ENCODE data around the gene TNIP1. TPM values are rescaled to one million over a fixed set of nuclear protein-coding genes. Genes with fewer than 3 reads are reported as not detected.

TNIP1 gene
- total RNA-seq, 2 experiments from 2014 or later, result 351 to 408 TPM

GRCh38 chr5:151094852-151095245 is 14.0 kb upstream of the TNIP1 start:
- Mint-ChIP-seq H3K4me3 (peak overlapping the region; percentile 54), H3K4me1 (peaks cover 76% of the 10 kb centered on the region), H3K9me3 (ENCODE audit: low read depth) (no peaks in the 10 kb centered on the region), H3K27ac (peak overlapping the region; percentile 93), H3K27me3 (no peaks in the 10 kb centered on the region), H3K36me3 (ENCODE audit: low read depth) (peaks cover 11% of the 10 kb centered on the region)
- ChIA-PET POLR2A (no interaction called here), CTCF (interaction anchor here (0.6 to 8.0 kb wide), 5 partner anchors 12 to 557 kb away, joined by 3 to 74 read pairs (median 3); partner anchors contain the start of gene TNIP1)
- ATAC-seq (no peak), DNase-seq (peak; percentile 18)
- intact Hi-C loops (cut with DNase I, micrococcal nuclease), result loop anchor here (1.0 to 5.0 kb wide), 4 partner anchors 12 to 33 kb away; no protein-coding TSS in a partner anchor

- Mint-ChIP-seq H3K9me3 (ENCODE audit: low read depth) (no peaks in the 10 kb centered on the region), H3K27me3 (no peaks in the 10 kb centered on the region), H3K36me3 (ENCODE audit: low read depth) (peaks cover 6% of the 10 kb centered on the region), H3K4me1 (peaks cover 71% of the 10 kb centered on the region), H3K4me3 (peak overlapping the region; percentile 54), H3K27ac (peak overlapping the region; percentile 93)
- CTCF ChIA-PET, result interaction anchor here (0.5 to 8.0 kb wide), 10 partner anchors 10 to 1505 kb away, joined by 3 to 74 read pairs (median 3); partner anchors contain the start of gene TNIP1
- DNase-seq (peak; percentile 82), ATAC-seq (peak; percentile 64)
- intact Hi-C loops (cut with DNase I, micrococcal nuclease), result loop anchor here (1.0 to 2.0 kb wide), 3 partner anchors 11 to 16 kb away; no protein-coding TSS in a partner anchor
- POLR2A ChIA-PET, result interaction anchor here (1.2 kb wide), 1 partner anchor 13 kb away, joined by 4 read pairs; no protein-coding TSS in a partner anchor
Measured at GRCh38 chr5:151094030-151094851, 13.4 kb upstream of the TNIP1 start.

- ATAC-seq, result peak; percentile 5
- Mint-ChIP-seq H3K36me3 (ENCODE audit: low read depth) (peaks cover 1% of the 10 kb centered on the region), H3K4me3 (peak overlapping the region; percentile 54), H3K27me3 (no peaks in the 10 kb centered on the region), H3K27ac (peak overlapping the region; percentile 93), H3K9me3 (ENCODE audit: low read depth) (no peaks in the 10 kb centered on the region), H3K4me1 (peaks cover 63% of the 10 kb centered on the region)
- ChIA-PET POLR2A (interaction anchor here (1.0 to 1.2 kb wide), 2 partner anchors 9 to 12 kb away, joined by 4 read pairs; no protein-coding TSS in a partner anchor), CTCF (interaction anchor here (0.5 to 8.0 kb wide), 10 partner anchors 9 to 1505 kb away, joined by 3 to 74 read pairs (median 3); no protein-coding TSS in a partner anchor)
- intact Hi-C loops (cut with DNase I, micrococcal nuclease), result no loop called here
- DNase-seq, result no peak
Measured at GRCh38 chr5:151093476-151093889, 12.6 kb upstream of the TNIP1 start.

DNA sequence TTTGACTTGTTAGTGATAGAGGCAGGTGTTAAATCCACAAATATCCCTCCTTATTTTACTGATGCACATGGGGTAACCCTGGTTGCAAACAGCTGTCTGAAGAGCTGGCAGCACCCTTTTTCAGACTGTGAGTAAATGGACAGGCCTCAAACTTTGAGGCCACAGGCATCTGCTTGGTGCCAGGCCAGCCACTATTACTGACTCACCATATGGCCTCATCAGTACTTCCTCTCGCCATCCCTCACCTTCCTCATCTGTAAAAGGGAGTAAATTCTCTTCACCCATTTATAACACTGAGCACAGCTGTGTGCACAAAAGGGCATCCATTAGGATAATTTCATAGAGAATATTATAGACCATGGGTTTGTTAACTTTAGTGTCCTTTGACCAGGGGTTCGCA is 11.9 kb upstream of the TNIP1 start:
- DNase-seq (no peak), ATAC-seq (no peak)
- no peaks in the 10 kb centered on the region for H3K27me3 Mint-ChIP-seq
- ChIA-PET CTCF (interaction anchor here (0.7 to 8.0 kb wide), 7 partner anchors 9 to 73 kb away, joined by 3 to 74 read pairs (median 3); no protein-coding TSS in a partner anchor), POLR2A (interaction anchor here (1.0 to 1.2 kb wide), 2 partner anchors 10 to 11 kb away, joined by 4 read pairs; no protein-coding TSS in a partner anchor)
- H3K4me1 Mint-ChIP-seq, result peaks cover 57% of the 10 kb centered on the region
- no peak overlapping the region for H3K4me3 Mint-ChIP-seq
- no peak overlapping the region for H3K27ac Mint-ChIP-seq
- intact Hi-C loops (cut with DNase I, micrococcal nuclease), result no loop called here
- no peaks in the 10 kb centered on the region for H3K36me3 Mint-ChIP-seq (ENCODE audit: low read depth)
- H3K9me3 Mint-ChIP-seq (ENCODE audit: low read depth), result no peaks in the 10 kb centered on the region

GRCh38 chr5:151089726-151090125 is 8.9 kb upstream of the TNIP1 start:
- DNase-seq, result no peak
- peaks cover 56% of the 10 kb centered on the region for H3K4me1 Mint-ChIP-seq
- ChIA-PET CTCF (interaction anchor here (0.5 to 2.8 kb wide), 8 partner anchors 8 to 51 kb away, joined by 3 to 16 read pairs (median 4); partner anchors contain the start of gene TNIP1), POLR2A (interaction anchor here (0.8 kb wide), 1 partner anchor 11 kb away, joined by 6 read pairs; no protein-coding TSS in a partner anchor)
- H3K4me3 Mint-ChIP-seq, result no peak overlapping the region
- H3K27ac Mint-ChIP-seq, result no peak overlapping the region
- ATAC-seq, result no peak
- H3K27me3 Mint-ChIP-seq, result no peaks in the 10 kb centered on the region
- no peaks in the 10 kb centered on the region for H3K9me3 Mint-ChIP-seq (ENCODE audit: low read depth)
- intact Hi-C loops (cut with DNase I, micrococcal nuclease), result loop anchor here in 1 of 2 experiments (5.0 to 10.0 kb wide), 2 partner anchors 37 to 305 kb away; no protein-coding TSS in a partner anchor
- peaks cover 10% of the 10 kb centered on the region for H3K36me3 Mint-ChIP-seq (ENCODE audit: low read depth)

DNA sequence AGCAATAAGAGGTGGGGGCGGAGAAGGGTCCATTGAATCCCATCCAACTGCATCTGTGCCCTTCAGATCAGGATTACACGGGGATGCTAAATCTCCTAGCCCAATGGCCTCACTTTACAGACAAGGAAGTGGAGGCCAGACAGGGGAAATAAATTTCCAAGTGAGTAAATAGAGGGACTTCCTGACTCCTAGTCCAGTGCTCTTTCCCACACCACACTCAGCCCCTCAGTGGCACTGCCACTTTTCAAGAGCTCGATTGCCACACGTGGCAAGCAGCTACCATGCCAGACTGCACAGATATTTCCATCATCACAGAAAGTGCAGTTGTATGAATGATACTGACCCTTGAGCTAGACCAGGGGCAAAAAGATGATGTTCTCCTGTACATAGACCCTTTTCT is 8.2 kb upstream of the TNIP1 start:
- no peak for DNase-seq
- ATAC-seq, result no peak
- intact Hi-C loops (cut with DNase I, micrococcal nuclease), result loop anchor here in 1 of 2 experiments (5.0 to 10.0 kb wide), 2 partner anchors 37 to 304 kb away; no protein-coding TSS in a partner anchor
- no peaks in the 10 kb centered on the region for H3K27me3 Mint-ChIP-seq
- H3K4me3 Mint-ChIP-seq, result no peak overlapping the region
- no peaks in the 10 kb centered on the region for H3K9me3 Mint-ChIP-seq (ENCODE audit: low read depth)
- POLR2A ChIA-PET, result interaction anchor here (0.8 kb wide), 1 partner anchor 11 kb away, joined by 6 read pairs; no protein-coding TSS in a partner anchor
- peaks cover 14% of the 10 kb centered on the region for H3K36me3 Mint-ChIP-seq (ENCODE audit: low read depth)
- H3K4me1 Mint-ChIP-seq, result peaks cover 55% of the 10 kb centered on the region
- CTCF ChIA-PET, result interaction anchor here (1.3 to 2.8 kb wide), 5 partner anchors 8 to 37 kb away, joined by 3 to 16 read pairs (median 6); partner anchors contain the start of gene TNIP1
- no peak overlapping the region for H3K27ac Mint-ChIP-seq

DNA sequence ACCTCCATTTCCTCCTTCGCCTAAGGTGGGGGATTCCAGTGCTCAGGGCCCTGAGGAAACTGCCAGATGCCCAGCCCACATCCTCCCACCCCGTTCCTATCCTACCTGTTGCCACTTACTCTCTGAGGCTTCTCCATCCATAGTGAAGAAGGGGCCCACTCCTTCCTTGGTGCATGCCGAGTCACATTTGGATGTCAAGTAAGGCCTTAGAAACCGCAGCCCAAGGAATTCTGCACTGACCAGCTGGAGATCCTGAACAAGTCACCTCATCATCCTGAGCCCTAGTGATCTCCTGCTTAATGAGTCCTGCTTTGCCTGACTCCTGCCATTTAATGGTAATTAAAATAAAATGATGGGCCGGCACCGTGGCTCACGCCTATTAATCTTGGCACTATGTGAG is 6.7 kb upstream of the TNIP1 start:
- Mint-ChIP-seq H3K27ac (peak overlapping the region; percentile 86), H3K36me3 (ENCODE audit: low read depth) (peaks cover 18% of the 10 kb centered on the region), H3K4me3 (peak overlapping the region; percentile 80), H3K27me3 (no peaks in the 10 kb centered on the region), H3K9me3 (ENCODE audit: low read depth) (no peaks in the 10 kb centered on the region), H3K4me1 (peaks cover 54% of the 10 kb centered on the region)
- DNase-seq (no peak), ATAC-seq (no peak)
- intact Hi-C loops (cut with DNase I, micrococcal nuclease), result loop anchor here in 1 of 2 experiments (5.0 to 10.0 kb wide), 2 partner anchors 35 to 303 kb away; no protein-coding TSS in a partner anchor
- CTCF ChIA-PET, result interaction anchor here (0.8 to 2.4 kb wide), 5 partner anchors 11 to 163 kb away, joined by 3 to 15 read pairs (median 5); no protein-coding TSS in a partner anchor
- POLR2A ChIA-PET, result interaction anchor here (0.7 to 1.0 kb wide), 2 partner anchors 9 kb away, joined by 3 read pairs; no protein-coding TSS in a partner anchor

DNA sequence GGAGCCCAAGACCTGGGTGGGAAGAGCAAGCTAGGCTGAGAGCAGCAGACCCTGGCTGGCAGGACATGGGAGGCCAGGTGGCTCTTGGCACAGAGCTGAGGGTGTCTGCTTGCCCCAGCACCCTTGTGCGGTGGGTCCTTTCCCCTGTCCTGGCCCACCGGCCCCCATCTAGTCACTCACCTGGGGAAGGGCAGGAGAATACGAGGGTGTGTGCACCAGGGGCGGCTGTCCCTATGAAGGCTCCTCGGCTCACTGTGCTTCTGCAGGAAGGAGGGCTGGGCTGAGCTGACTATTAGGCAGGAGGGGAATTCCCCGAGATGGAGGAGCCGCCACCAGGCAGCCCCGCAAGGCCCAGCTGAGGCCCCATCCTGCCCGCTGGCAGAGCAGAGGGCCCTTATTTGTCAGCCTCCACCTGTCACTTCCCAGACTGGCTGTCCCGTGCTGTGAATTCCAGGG is 6.1 kb upstream of the TNIP1 start:
- Mint-ChIP-seq H3K4me1 (peaks cover 57% of the 10 kb centered on the region), H3K36me3 (ENCODE audit: low read depth) (peaks cover 23% of the 10 kb centered on the region), H3K27ac (peak overlapping the region; percentile 86), H3K4me3 (peak overlapping the region; percentile 80), H3K9me3 (ENCODE audit: low read depth) (no peaks in the 10 kb centered on the region), H3K27me3 (no peaks in the 10 kb centered on the region)
- ATAC-seq (peak; percentile 78), DNase-seq (peak; percentile 85)
- intact Hi-C loops (cut with DNase I, micrococcal nuclease), result loop anchor here in 1 of 2 experiments (5.0 to 10.0 kb wide), 2 partner anchors 35 to 302 kb away; no protein-coding TSS in a partner anchor
- POLR2A ChIA-PET, result interaction anchor here (0.6 to 1.0 kb wide), 2 partner anchors 8 to 528 kb away, joined by 3 read pairs; no protein-coding TSS in a partner anchor
- CTCF ChIA-PET, result interaction anchor here (0.8 to 2.4 kb wide), 9 partner anchors 11 to 164 kb away, joined by 3 to 15 read pairs (median 3); no protein-coding TSS in a partner anchor

GRCh38 chr5:151086192-151086869 is 5.5 kb upstream of the TNIP1 start:
- H3K4me1 Mint-ChIP-seq, result peaks cover 55% of the 10 kb centered on the region
- intact Hi-C loops (cut with DNase I, micrococcal nuclease), result loop anchor here in 1 of 2 experiments (5.0 to 10.0 kb wide), 2 partner anchors 34 to 302 kb away; no protein-coding TSS in a partner anchor
- H3K9me3 Mint-ChIP-seq (ENCODE audit: low read depth), result no peaks in the 10 kb centered on the region
- no peak for ATAC-seq
- peaks cover 25% of the 10 kb centered on the region for H3K36me3 Mint-ChIP-seq (ENCODE audit: low read depth)
- POLR2A ChIA-PET, result interaction anchor here (0.6 to 1.0 kb wide), 2 partner anchors 8 to 527 kb away, joined by 3 read pairs; no protein-coding TSS in a partner anchor
- CTCF ChIA-PET, result interaction anchor here (0.6 to 2.4 kb wide), 8 partner anchors 12 to 97 kb away, joined by 3 to 15 read pairs (median 4); no protein-coding TSS in a partner anchor
- H3K27me3 Mint-ChIP-seq, result no peaks in the 10 kb centered on the region
- no peak for DNase-seq
- H3K27ac Mint-ChIP-seq, result peak overlapping the region; percentile 86
- peak overlapping the region; percentile 80 for H3K4me3 Mint-ChIP-seq

- no peaks in the 10 kb centered on the region for H3K9me3 Mint-ChIP-seq (ENCODE audit: low read depth)
- ChIA-PET POLR2A (no interaction called here), CTCF (interaction anchor here (1.2 to 2.4 kb wide), 4 partner anchors 9 to 30 kb away, joined by 3 to 15 read pairs (median 6); no protein-coding TSS in a partner anchor)
- ATAC-seq (peak; percentile 12), DNase-seq (peak; percentile 74)
- peaks cover 55% of the 10 kb centered on the region for H3K4me1 Mint-ChIP-seq
- intact Hi-C loops (cut with DNase I, micrococcal nuclease), result loop anchor here in 1 of 2 experiments (5.0 to 10.0 kb wide), 2 partner anchors 33 to 301 kb away; no protein-coding TSS in a partner anchor
- H3K27me3 Mint-ChIP-seq, result no peaks in the 10 kb centered on the region
- H3K36me3 Mint-ChIP-seq (ENCODE audit: low read depth), result peaks cover 26% of the 10 kb centered on the region
- H3K27ac Mint-ChIP-seq, result peak overlapping the region; percentile 86
- peak overlapping the region; percentile 80 for H3K4me3 Mint-ChIP-seq
Measured at GRCh38 chr5:151085517-151086041, 4.7 kb upstream of the TNIP1 start.

All from activated CD4-positive, alpha-beta T cell treated with anti-CD3 and anti-CD28 coated beads for 36 hours (primary cell).